ENCODE results near the gene CDC5L. TPM values are rescaled to one million over a fixed set of nuclear protein-coding genes. Genes with fewer than 3 reads are reported as not detected.

Gene CDC5L
- total RNA-seq, 1 experiment from 2014 or later, result 23.8 TPM

DNA sequence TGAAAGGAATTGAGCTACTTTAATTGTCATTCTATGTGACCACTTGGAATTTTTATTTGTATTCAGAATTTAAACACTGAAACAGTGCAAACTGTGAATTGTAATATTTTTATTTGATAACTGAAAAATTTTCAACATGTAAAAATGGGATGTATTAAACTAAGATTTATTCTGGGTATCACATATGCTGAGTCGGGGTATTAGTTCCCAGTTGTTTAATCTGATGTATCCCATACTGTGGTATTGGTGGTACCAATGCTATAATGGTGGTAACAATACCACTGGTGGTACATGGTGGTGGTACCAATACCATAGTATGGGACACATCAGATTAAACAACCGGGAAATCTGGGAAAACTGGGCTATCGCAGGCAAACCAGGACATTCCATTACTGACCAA is 79.4 kb downstream of the CDC5L start:
- no peak overlapping the region for H3K4me3 ChIP-seq (ENCODE audit: low read depth, low read length)
- no peaks in the 10 kb centered on the region; the same call in 1 of the 2 replicates for H3K27me3 ChIP-seq (replicated peaks; ENCODE audit: control insufficient read depth, insufficient read depth, low read length)
- TF ChIP-seq, protein P1, sequence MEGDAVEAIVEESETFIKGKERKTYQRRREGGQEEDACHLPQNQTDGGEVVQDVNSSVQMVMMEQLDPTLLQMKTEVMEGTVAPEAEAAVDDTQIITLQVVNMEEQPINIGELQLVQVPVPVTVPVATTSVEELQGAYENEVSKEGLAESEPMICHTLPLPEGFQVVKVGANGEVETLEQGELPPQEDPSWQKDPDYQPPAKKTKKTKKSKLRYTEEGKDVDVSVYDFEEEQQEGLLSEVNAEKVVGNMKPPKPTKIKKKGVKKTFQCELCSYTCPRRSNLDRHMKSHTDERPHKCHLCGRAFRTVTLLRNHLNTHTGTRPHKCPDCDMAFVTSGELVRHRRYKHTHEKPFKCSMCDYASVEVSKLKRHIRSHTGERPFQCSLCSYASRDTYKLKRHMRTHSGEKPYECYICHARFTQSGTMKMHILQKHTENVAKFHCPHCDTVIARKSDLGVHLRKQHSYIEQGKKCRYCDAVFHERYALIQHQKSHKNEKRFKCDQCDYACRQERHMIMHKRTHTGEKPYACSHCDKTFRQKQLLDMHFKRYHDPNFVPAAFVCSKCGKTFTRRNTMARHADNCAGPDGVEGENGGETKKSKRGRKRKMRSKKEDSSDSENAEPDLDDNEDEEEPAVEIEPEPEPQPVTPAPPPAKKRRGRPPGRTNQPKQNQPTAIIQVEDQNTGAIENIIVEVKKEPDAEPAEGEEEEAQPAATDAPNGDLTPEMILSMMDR (IDR thresholded peaks at IDR 0.05; ENCODE audit: insufficient read depth in 1 of 2, low read depth in 1 of 2, low read length in 1 of 2, severe bottlenecking in 1 of 2, unreplicated experiment in 1 of 2), result no peak
- Mint-ChIP-seq H3K27me3 (ENCODE audit: insufficient read depth, unreplicated experiment) (no peaks in the 10 kb centered on the region), H3K4me1 (ENCODE audit: low read depth, unreplicated experiment) (peaks cover 18% of the 10 kb centered on the region), H3K36me3 (ENCODE audit: insufficient read depth, unreplicated experiment) (no peaks in the 10 kb centered on the region), H3K4me3 (ENCODE audit: unreplicated experiment) (no peak overlapping the region), H3K9me3 (ENCODE audit: unreplicated experiment) (no peaks in the 10 kb centered on the region), H3K27ac (ENCODE audit: unreplicated experiment) (no peak overlapping the region)
- BruUV-seq (replicated peaks), result no TSS peak
- no peak for DNase-seq
- CTCF ChIA-PET, result interaction anchor here (1.4 kb wide), 1 partner anchor 9 kb away, joined by 3 read pairs; no protein-coding TSS in a partner anchor
- H3K4me1 ChIP-seq, result no peaks in the 10 kb centered on the region
- intact Hi-C loops (cut with micrococcal nuclease; ENCODE audit: unreplicated experiment), result no loop called here
- H3K36me3 ChIP-seq (ENCODE audit: control insufficient read depth, insufficient read depth, low read length), result no peaks in the 10 kb centered on the region
- POLR2A ChIA-PET, result no interaction called here
- H3K9me3 ChIP-seq, result no peaks in the 10 kb centered on the region

DNA sequence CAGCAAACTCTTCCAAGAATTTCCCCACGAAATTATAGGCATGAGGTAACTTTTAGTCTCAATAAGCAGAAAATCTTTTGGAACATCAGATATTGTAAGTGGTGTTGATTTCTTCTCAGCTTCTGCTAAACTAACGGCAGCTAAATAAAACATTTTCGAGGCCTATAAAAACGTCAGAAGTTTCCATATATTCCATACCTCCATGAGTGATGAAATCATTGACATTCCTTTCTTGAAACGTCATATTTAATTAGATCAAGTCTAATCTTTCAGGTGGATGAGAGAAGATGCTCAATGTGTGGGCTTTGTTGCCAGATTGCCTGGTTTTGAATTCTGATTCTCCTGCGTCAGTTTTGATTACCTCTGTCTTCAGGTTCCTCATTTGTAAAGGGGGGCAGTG is 81.3 kb downstream of the CDC5L start:
- Histone ChIP-seq H3K4me3 (ENCODE audit: low read depth, low read length) (no peak overlapping the region), H3K9me3 (no peaks in the 10 kb centered on the region), H3K36me3 (ENCODE audit: control insufficient read depth, insufficient read depth, low read length) (no peaks in the 10 kb centered on the region), H3K4me1 (no peaks in the 10 kb centered on the region), H3K27me3 (replicated peaks; ENCODE audit: control insufficient read depth, insufficient read depth, low read length) (no peaks in the 10 kb centered on the region; the same call in 1 of the 2 replicates)
- ChIA-PET POLR2A (no interaction called here), CTCF (no interaction called here)
- intact Hi-C loops (cut with micrococcal nuclease; ENCODE audit: unreplicated experiment), result no loop called here
- Mint-ChIP-seq H3K9me3 (ENCODE audit: unreplicated experiment) (no peaks in the 10 kb centered on the region), H3K4me1 (ENCODE audit: low read depth, unreplicated experiment) (peaks cover 19% of the 10 kb centered on the region), H3K27ac (ENCODE audit: unreplicated experiment) (no peak overlapping the region), H3K27me3 (ENCODE audit: insufficient read depth, unreplicated experiment) (no peaks in the 10 kb centered on the region), H3K4me3 (ENCODE audit: unreplicated experiment) (no peak overlapping the region), H3K36me3 (ENCODE audit: insufficient read depth, unreplicated experiment) (no peaks in the 10 kb centered on the region)
- TF ChIP-seq, protein P1 (IDR thresholded peaks at IDR 0.05; ENCODE audit: insufficient read depth in 1 of 2, low read depth in 1 of 2, low read length in 1 of 2, severe bottlenecking in 1 of 2, unreplicated experiment in 1 of 2), result no peak
- DNase-seq, result no peak
- BruUV-seq (replicated peaks), result no TSS peak

DNA sequence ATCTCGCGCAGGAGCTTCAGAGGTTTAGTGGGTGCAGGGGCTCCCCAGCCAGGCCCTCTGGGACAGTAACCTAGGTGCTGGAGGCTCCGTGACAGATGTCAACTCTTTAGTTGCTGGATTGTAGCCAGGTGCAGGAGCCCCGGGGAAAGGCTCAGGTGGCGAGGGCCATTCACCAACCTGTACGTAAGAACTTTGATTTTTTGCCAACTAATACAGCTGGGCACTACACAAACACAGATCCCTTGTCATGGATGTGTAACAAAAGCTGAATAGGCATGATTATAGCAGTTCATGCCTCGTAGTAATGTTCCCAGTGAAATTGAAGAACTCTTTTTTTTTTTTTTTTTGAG is 82.6 kb downstream of the CDC5L start:
- H3K4me3 ChIP-seq (ENCODE audit: low read depth, low read length), result no peak overlapping the region
- no TSS peak for BruUV-seq (replicated peaks)
- H3K9me3 ChIP-seq, result no peaks in the 10 kb centered on the region
- H3K27me3 ChIP-seq (replicated peaks; ENCODE audit: control insufficient read depth, insufficient read depth, low read length), result no peaks in the 10 kb centered on the region; the same call in 1 of the 2 replicates
- no peaks in the 10 kb centered on the region for H3K36me3 Mint-ChIP-seq (ENCODE audit: insufficient read depth, unreplicated experiment)
- TF ChIP-seq, protein P1 (IDR thresholded peaks at IDR 0.05; ENCODE audit: insufficient read depth in 1 of 2, low read depth in 1 of 2, low read length in 1 of 2, severe bottlenecking in 1 of 2, unreplicated experiment in 1 of 2), result no peak
- H3K4me1 ChIP-seq, result peaks cover 2% of the 10 kb centered on the region; the same call in 1 of the 2 replicates
- H3K27ac Mint-ChIP-seq (ENCODE audit: unreplicated experiment), result no peak overlapping the region
- no peaks in the 10 kb centered on the region for H3K36me3 ChIP-seq (ENCODE audit: control insufficient read depth, insufficient read depth, low read length)
- H3K4me1 Mint-ChIP-seq (ENCODE audit: low read depth, unreplicated experiment), result peaks cover 14% of the 10 kb centered on the region
- CTCF ChIA-PET, result interaction anchor here (0.6 to 3.0 kb wide), 4 partner anchors 10 to 1280 kb away, joined by 3 to 9 read pairs (median 4); no protein-coding TSS in a partner anchor
- no peaks in the 10 kb centered on the region for H3K27me3 Mint-ChIP-seq (ENCODE audit: insufficient read depth, unreplicated experiment)
- intact Hi-C loops (cut with micrococcal nuclease; ENCODE audit: unreplicated experiment), result loop anchor here (10.0 kb wide), 2 partner anchors 105 to 1455 kb away; no protein-coding TSS in a partner anchor
- DNase-seq, result no peak
- H3K9me3 Mint-ChIP-seq (ENCODE audit: unreplicated experiment), result no peaks in the 10 kb centered on the region
- no peak overlapping the region for H3K4me3 Mint-ChIP-seq (ENCODE audit: unreplicated experiment)
- POLR2A ChIA-PET, result no interaction called here
